Fibroblast of the aortic adventitia (primary cell): ENCODE measurements around the gene PSMD1. TPM values are rescaled to one million over a fixed set of nuclear protein-coding genes. Genes with fewer than 3 reads are reported as not detected.

Experiments used
- DNase-seq: peaks from one replicate; pipeline ENCODE4 v3.0.0-alpha.2; 2010; ENCODE audit warnings: low read depth
- H3K4me3 ChIP-seq: 2 replicates; pipeline ENCODE4 v1.5.1; 2011; ENCODE audit warnings: low read depth, mild to moderate bottlenecking, control low read depth, low read length, moderate library complexity
- total RNA-seq: library from RNA; depleted of rRNA; stranded (reverse); fragments of >200 nt; gene quantifications from 2 replicates; pipeline ENCODE4 v1.2.3, GENCODE V29; 2012; ENCODE audit warnings: low replicate concordance
- TF ChIP-seq, protein P1 (sequence below): IDR thresholded peaks from 2 replicates; pipeline ENCODE4 v1.5.1; 2011; ENCODE audit warnings: mild to moderate bottlenecking, low read length, control low read depth, inconsistent platforms; ENCODE audit not compliant: insufficient read depth

The PSMD1 gene
- total RNA-seq, 1 donor: 127 TPM

DNA sequence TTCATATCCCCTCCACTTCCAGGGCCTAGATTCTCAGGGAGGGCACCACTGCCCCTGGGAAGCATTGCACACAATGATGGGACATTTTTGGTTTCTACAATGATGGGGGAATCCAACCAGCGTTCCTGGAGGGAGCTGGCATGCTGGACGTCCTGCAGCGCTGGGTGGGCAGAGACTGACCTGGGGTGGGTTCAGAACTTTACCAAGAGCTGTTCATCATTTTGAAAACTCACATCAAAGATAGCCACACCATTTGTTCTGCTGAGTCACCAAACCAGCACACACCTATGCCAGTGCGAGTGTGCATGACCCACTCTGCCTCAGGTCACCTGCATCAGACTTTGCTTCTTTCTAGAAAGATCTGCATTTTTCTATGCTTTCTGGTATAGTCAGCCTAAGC lies 127.7 kb downstream of the PSMD1 start:
- no peak overlapping the region for H3K4me3 ChIP-seq
- TF ChIP-seq, protein P1, sequence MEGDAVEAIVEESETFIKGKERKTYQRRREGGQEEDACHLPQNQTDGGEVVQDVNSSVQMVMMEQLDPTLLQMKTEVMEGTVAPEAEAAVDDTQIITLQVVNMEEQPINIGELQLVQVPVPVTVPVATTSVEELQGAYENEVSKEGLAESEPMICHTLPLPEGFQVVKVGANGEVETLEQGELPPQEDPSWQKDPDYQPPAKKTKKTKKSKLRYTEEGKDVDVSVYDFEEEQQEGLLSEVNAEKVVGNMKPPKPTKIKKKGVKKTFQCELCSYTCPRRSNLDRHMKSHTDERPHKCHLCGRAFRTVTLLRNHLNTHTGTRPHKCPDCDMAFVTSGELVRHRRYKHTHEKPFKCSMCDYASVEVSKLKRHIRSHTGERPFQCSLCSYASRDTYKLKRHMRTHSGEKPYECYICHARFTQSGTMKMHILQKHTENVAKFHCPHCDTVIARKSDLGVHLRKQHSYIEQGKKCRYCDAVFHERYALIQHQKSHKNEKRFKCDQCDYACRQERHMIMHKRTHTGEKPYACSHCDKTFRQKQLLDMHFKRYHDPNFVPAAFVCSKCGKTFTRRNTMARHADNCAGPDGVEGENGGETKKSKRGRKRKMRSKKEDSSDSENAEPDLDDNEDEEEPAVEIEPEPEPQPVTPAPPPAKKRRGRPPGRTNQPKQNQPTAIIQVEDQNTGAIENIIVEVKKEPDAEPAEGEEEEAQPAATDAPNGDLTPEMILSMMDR: no peak
- DNase-seq: no peak

DNA sequence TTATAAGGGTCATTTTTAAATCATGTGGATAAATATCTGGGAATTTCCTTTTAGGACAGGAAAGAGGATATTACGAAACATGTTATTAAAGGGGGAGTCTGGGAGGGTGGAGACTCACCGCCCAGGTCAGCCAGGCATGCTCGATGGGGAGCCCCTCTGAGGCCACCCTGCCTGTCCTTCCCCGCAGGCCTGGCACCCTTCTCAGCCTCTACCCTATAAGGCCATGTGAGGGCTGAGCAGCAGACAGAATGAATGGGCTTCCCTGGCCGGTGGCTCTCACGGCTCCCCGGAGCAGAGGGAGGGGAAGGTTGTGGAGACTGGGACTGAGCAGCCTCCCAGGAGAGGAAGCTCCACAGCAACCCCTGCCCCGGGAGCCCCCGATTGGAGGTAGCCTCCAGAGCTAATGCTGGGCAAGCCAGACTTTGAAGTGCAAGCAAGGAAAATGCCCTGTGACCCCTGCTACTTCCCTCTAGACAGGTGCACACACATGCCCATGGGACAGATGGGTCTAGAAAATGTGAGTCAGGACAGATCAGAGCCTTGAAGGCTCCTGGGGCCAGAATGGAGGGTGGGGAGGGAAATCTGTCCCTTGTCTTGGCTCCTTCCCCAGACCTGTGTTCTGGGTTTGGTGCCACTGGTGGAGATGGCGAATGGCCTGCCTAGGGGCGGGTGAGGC lies 128.5 kb downstream of the PSMD1 start:
- TF ChIP-seq, protein P1: no peak
- no peak for DNase-seq
- no peak overlapping the region for H3K4me3 ChIP-seq

DNA sequence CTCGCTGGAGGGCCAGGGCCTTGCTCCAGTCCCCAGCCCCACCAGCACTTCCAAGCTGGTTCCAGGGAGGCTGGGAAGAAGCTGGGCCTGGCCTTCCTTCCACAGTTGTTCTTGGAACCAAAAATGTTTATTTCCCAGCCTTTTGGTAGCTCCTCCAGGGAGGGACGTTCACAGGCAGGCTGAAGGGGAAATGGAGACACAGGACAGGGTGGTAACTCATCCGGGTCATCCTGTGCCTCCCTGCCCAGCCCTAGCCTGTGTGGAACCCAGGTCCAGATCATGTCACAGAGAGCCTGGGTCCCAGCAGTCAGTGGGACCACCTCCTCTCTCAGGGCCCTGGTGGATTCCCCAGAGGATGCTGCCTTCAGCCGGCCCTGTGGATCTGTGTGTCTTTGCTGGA lies 129.2 kb downstream of the PSMD1 start:
- TF ChIP-seq, protein P1: no peak
- no peak overlapping the region for H3K4me3 ChIP-seq
- no peak for DNase-seq

DNA sequence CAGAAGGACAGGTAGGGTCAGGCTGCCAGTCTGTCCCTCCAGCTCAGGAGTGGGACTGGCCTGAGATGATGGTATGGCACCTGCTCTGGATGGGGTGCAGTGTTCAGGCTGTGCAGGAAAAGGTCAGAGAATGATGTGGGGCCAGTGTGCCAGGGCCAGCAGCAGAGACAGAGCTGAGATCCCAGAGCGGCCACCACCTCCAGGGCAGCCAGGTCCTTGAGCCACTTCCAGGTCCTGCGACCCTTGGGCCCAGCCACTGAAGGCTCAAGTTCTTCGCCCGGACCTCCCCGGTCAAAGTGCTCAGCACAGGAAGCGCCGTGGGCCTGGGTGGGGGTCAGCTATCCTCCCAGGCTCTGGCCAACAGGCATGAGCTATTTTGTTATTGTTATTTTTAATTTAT lies 129.7 kb downstream of the PSMD1 start:
- DNase-seq: no peak
- TF ChIP-seq, protein P1: no peak
- H3K4me3 ChIP-seq: no peak overlapping the region

DNA sequence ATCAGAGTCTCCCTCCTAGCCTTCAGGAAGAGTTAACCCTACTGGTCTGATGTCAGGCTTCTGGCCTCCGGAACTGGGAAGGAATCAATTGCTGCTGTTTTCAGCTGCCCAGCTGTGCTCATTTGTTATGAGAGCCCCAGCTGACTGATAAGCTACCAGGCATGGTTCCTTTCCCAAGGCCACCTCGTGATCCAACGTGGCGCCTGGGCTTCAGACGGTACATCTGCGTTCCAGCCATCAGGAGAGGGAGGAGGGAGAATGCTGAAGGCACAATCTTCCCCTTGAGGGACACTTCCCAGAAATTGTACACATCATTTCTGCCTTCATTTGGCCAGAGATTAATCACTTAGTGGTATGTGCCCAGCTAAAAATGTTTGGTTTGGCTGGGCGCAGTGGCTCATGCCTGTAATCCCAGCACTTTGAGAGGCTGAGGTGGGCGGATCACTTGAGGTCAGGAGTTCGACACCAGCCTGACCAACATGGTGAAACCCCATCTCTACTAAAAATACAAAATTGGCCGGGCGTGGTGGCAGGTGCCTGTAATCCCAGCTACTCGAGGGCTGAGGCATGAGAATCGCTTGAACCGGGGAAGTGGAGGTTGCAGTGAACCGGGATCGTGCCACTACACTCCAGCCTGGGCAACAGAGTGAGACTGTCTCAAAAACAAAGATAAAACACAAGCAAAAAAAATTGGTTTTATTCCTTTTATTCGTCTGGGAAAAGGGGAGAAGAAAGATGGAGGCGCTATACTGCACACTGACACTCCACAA lies 131.3 kb downstream of the PSMD1 start:
- TF ChIP-seq, protein P1: no peak
- peak; percentile 97 for DNase-seq
- H3K4me3 ChIP-seq: no peak overlapping the region

DNA sequence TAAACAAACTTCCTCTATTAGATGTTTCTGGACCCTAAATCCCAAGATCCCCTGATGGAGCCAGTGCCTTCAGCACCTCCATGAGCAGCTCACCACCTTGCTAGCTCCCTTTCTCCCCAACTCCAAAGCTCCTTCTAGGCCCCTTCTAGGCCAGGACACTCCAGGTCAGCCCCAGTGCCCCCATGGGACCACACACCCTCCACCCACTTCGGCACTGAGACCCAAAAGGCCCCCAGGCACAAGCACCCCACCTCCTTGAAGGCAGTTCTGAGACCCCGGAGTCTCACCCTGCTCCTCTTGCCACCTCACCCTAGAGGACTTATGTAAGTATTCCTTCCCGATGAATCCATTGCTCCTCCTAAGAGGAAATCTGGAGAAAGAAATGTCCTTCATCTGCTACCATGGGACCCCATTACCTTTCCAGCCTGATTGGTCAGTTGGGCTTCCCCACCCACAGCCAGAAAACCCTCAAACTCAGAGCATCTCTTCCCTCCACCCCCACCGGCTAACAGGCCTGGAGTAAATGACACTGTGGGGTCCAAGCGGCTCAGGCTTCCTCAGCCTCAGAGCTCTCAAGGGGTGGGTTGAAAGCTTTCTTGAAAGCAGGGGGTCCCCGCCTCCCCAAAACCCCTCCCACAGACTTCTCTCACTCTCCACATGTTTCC lies 132.0 kb downstream of the PSMD1 start:
- no peak overlapping the region for H3K4me3 ChIP-seq
- TF ChIP-seq, protein P1: no peak
- no peak for DNase-seq
